Activated CD8-positive, alpha-beta T cell treated with anti-CD3 and anti-CD28 coated beads for 36 hours (primary cell): Measurements from ENCODE around the gene CXCL16. TPM values are rescaled to one million over a fixed set of nuclear protein-coding genes. Genes with fewer than 3 reads are reported as not detected.
A peak's percentile ranks its signal among the peaks of the same experiment; 100 is the strongest.

ENCODE experiments used
- ATAC-seq: fragments of 200-7000 bp; cut with Tn5 transposase; one replicate; pipeline ENCODE4 v1.10.0; 2021; ENCODE audit warnings: mild to moderate bottlenecking, moderate library complexity
- CTCF ChIA-PET: fragments of 350-600 bp; sonication (Branson Sonifier 250); formaldehyde crosslinking; loops from one replicate; lab custom pipeline; 2021; ENCODE audit warnings: antibody characterized with exemption; lab: Charles Lee
- POLR2A ChIA-PET: fragments of 350-600 bp; sonication (Branson Sonifier 250); formaldehyde crosslinking; loops from one replicate; lab custom pipeline; 2021; ENCODE audit warnings: antibody characterized with exemption; lab: Charles Lee
- DNase-seq: peaks from one replicate; pipeline ENCODE4 v3.0.0-alpha.2; 2020
- H3K27ac Mint-ChIP-seq: one replicate; pipeline ENCODE4 v1.8.0; 2021; ENCODE audit warnings: mild to moderate bottlenecking, mixed read lengths
- H3K27me3 Mint-ChIP-seq: one replicate; pipeline ENCODE4 v1.8.0; 2021; ENCODE audit warnings: mixed read lengths
- H3K36me3 Mint-ChIP-seq: one replicate; pipeline ENCODE4 v1.8.0; 2021; ENCODE audit warnings: low read depth, mixed read lengths
- H3K4me1 Mint-ChIP-seq: one replicate; pipeline ENCODE4 v1.8.0; 2021; ENCODE audit warnings: low read depth, mixed read lengths
- H3K4me3 Mint-ChIP-seq: one replicate; pipeline ENCODE4 v1.8.0; 2021; ENCODE audit warnings: mild to moderate bottlenecking, moderate library complexity, mixed read lengths
- H3K9me3 Mint-ChIP-seq: one replicate; pipeline ENCODE4 v1.8.0; 2021; ENCODE audit warnings: mixed read lengths
- CTCF ChIP-seq: fragments of 200-600 bp; IDR thresholded peaks from one replicate; pipeline ENCODE4 v1.8.0; 2022; ENCODE audit warnings: antibody characterized with exemption, mild to moderate bottlenecking
- intact Hi-C: fragments of 100-400 bp; cut with micrococcal nuclease; formaldehyde crosslinking; loops from one replicate; pipeline ENCODE4 v1.10.0; 2022
- total RNA-seq, 2 experiments: library from RNA; stranded (reverse); gene quantifications; one replicate each; pipeline ENCODE4 v1.2.3, GENCODE V29; 2021

The CXCL16 gene
- total RNA-seq, 2 experiments from 2014 or later: 2.0 to 2.5 TPM

- ChIA-PET CTCF (interaction anchor here (0.7 to 1.4 kb wide), 6 partner anchors 52 to 181 kb away, joined by 3 to 4 read pairs (median 3); partner anchors contain the start of gene SPAG7), POLR2A (interaction anchor here (1.0 kb wide), 1 partner anchor 109 kb away, joined by 3 read pairs; no protein-coding TSS in a partner anchor)
- intact Hi-C loops: loop anchor here (5.0 kb wide), 1 partner anchor 96 kb away; no protein-coding TSS in a partner anchor
- Mint-ChIP-seq H3K4me1 (peaks cover 21% of the 10 kb centered on the region), H3K27me3 (peaks cover 52% of the 10 kb centered on the region), H3K4me3 (no peak within 1 kb of the TSS), H3K36me3 (no peaks in the 10 kb centered on the region), H3K27ac (no peak within 1 kb of the TSS), H3K9me3 (no peaks in the 10 kb centered on the region)
- no peak for ATAC-seq
- TF ChIP-seq CTCF: no peak
- no peak for DNase-seq
Observed at GRCh38 chr17:4786106-4786511, 46.4 kb upstream of the CXCL16 start, which contains the start of gene VMO1. VMO1 (minus strand) TSS chr17:4786364; CDS start chr17:4786352, 12 bp downstream.

- Mint-ChIP-seq H3K4me3 (no peak overlapping the region), H3K4me1 (peaks cover 17% of the 10 kb centered on the region), H3K27ac (no peak overlapping the region), H3K9me3 (no peaks in the 10 kb centered on the region), H3K36me3 (no peaks in the 10 kb centered on the region), H3K27me3 (peaks cover 53% of the 10 kb centered on the region)
- ATAC-seq (no peak), DNase-seq (no peak)
- ChIA-PET POLR2A (interaction anchor here (0.9 to 2.0 kb wide), 2 partner anchors 11 to 12 kb away, joined by 3 to 4 read pairs; no protein-coding TSS in a partner anchor), CTCF (interaction anchor here (1.0 to 1.8 kb wide), 3 partner anchors 96 to 182 kb away, joined by 3 to 7 read pairs (median 3); partner anchors contain the start of gene SPAG7)
- intact Hi-C loops: loop anchor here (5.0 kb wide), 1 partner anchor 97 kb away; no protein-coding TSS in a partner anchor
- no peak for TF ChIP-seq CTCF
Observed at GRCh38 chr17:4785311-4786105, 45.8 kb upstream of the CXCL16 start.

GRCh38 chr17:4782652-4783051 is 42.9 kb upstream of the CXCL16 start:
- POLR2A ChIA-PET: no interaction called here
- ATAC-seq: peak; percentile 28

GRCh38 chr17:4780325-4780955 is 40.7 kb upstream of the CXCL16 start:
- TF ChIP-seq CTCF: no peak
- DNase-seq: no peak
- no peak overlapping the region for H3K27ac Mint-ChIP-seq
- intact Hi-C loops: no loop called here
- no peak overlapping the region for H3K4me3 Mint-ChIP-seq
- ATAC-seq: no peak
- H3K9me3 Mint-ChIP-seq: no peaks in the 10 kb centered on the region
- no peaks in the 10 kb centered on the region for H3K36me3 Mint-ChIP-seq
- ChIA-PET POLR2A (interaction anchor here (0.7 to 0.8 kb wide), 2 partner anchors 10 to 151 kb away, joined by 3 to 4 read pairs; no protein-coding TSS in a partner anchor), CTCF (interaction anchor here (0.6 to 2.1 kb wide), 2 partner anchors 10 to 224 kb away, joined by 4 to 11 read pairs; no protein-coding TSS in a partner anchor)
- peaks cover 27% of the 10 kb centered on the region for H3K27me3 Mint-ChIP-seq
- peaks cover 3% of the 10 kb centered on the region for H3K4me1 Mint-ChIP-seq

More at GRCh38 chr17:4782652-4783051, 42.9 kb upstream of the CXCL16 start:
- no peak for TF ChIP-seq CTCF
- Mint-ChIP-seq H3K9me3 (no peaks in the 10 kb centered on the region), H3K27ac (no peak overlapping the region), H3K27me3 (peaks cover 46% of the 10 kb centered on the region), H3K4me1 (peaks cover 15% of the 10 kb centered on the region), H3K36me3 (no peaks in the 10 kb centered on the region), H3K4me3 (no peak overlapping the region)
- CTCF ChIA-PET: interaction anchor here (0.6 to 1.4 kb wide), 2 partner anchors 34 to 120 kb away, joined by 3 to 4 read pairs; partner anchors contain the start of gene CHRNE
- DNase-seq: peak; percentile 31
- intact Hi-C loops: no loop called here
